GM21381 (cell line): ENCODE measurements around the gene PRKAG2.
"Not testable (repeated sequence)": the region's sequence is repeated elsewhere in the genome, so short reads cannot be mapped to it uniquely, and the experiment has no call there.

Source experiments
- ATAC-seq: cut with Tn5 transposase; IDR thresholded peaks from one replicate; pipeline ENCODE4 v1.9.1; 2021; ENCODE audit warnings: mild to moderate bottlenecking, moderate library complexity; ENCODE audit not compliant: unreplicated experiment

PRKAG2 gene

DNA sequence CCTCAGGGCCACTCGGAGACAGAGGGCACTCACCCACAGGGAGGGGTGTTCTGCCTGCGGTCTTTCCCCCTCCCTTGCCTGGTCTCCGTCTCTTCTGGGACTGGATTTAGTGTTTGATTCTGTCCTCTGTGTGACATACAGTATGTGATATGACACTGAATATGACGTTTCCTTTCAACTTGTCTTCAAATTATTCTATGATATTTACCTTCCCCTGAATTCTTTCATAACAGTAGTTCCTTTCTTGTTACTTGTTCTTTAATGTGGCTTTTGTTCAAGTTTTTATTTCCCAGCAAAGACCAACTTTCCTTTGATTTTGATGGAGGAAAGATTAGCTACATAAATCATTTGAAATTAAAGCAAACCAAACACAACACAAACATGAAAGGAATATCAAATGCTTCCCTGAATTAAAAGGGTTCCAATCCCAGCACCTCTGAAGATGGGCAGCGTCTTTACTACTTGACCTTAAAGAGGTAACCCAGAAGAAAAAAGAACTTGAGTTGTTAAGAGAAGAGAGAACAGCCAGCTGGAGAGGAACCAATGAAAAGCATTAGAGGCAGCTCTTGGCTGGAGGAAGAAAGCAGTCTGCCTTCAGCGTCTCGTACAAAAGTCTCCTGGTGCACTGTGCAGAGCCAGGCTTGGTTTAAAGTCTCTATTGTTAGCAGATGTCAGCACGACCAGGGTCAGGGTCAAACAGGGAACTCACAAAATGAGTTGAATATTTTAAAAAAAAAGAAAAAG, 338.9 kb downstream of the PRKAG2 start:
- ATAC-seq: no peak

DNA sequence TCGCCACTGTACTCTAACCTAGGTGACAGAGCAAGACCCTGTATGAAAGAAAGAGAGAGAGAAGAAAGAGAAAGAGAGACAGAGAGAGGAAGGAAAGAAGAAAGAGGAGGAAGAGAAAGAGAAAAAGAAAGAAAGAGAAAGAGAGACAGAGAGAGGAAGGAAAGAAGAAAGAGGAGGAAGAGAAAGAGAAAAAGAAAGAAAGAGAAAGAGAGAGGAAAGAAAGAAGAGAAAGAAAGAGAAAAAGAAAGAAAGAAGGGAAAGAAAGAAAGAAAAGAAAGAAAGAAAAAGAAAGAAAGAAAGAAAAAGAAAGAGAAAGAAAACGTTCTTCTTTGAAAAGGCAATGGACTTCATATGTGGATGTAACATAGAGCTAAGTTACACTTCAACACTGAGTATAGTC, 340.7 kb downstream of the PRKAG2 start:
- not testable (repeated sequence) for ATAC-seq

DNA sequence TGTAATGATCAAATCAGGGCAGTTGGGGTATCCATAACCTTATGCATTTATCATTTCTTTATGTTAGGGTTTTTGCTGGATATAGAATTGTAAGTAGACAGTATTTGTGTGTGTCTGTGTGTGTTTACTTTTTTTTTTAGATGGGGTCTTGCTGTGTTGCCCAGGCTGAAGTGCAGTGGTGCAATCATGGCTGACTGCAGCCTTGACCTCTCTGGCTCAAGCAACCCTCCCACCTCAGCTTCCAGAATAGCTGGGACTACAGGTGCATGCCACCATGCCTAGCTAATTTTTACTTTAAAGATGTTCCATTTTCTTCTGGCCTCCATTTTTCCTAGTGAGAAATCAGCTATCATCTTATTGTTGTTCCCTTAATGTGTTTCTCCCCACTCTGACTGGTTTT, 347.1 kb downstream of the PRKAG2 start:
- no peak for ATAC-seq

DNA sequence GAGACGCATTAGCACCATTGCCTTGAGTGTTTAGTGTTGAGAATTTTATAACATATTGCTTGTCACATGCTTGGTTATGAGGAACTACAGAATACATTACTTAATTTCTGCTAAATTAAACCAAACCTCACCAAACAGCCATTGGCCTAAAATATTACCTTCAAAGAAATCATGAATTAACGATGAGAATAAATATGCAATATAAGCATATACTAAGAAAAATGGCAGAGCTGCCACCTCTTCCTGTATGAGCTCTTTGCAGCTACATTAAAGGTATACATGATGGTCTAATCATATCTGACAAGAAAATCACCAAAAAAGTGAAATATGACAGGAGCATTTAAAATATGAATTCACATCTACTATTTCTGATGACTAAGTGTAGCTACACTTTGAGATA, 352.1 kb downstream of the PRKAG2 start:
- ATAC-seq: no peak

DNA sequence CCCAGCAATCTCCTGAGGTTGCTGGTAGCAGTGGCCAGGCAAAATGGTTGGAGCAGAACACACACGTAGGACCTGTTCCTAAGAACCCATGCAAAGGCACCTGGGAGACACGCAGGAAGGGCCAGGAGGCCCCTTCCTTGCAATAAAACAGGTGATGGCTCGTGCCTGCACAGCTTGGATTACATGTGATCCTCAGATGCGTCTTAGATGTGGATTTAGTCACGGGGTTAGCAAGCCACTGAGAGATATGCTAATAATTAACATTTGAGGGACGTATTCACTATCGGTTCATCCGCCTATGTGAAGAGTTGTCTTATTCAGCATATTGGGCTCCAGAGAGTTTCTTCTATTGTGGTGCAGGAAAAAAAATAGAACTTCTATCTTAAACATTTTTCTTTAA, 352.6 kb downstream of the PRKAG2 start:
- ATAC-seq: no peak

DNA sequence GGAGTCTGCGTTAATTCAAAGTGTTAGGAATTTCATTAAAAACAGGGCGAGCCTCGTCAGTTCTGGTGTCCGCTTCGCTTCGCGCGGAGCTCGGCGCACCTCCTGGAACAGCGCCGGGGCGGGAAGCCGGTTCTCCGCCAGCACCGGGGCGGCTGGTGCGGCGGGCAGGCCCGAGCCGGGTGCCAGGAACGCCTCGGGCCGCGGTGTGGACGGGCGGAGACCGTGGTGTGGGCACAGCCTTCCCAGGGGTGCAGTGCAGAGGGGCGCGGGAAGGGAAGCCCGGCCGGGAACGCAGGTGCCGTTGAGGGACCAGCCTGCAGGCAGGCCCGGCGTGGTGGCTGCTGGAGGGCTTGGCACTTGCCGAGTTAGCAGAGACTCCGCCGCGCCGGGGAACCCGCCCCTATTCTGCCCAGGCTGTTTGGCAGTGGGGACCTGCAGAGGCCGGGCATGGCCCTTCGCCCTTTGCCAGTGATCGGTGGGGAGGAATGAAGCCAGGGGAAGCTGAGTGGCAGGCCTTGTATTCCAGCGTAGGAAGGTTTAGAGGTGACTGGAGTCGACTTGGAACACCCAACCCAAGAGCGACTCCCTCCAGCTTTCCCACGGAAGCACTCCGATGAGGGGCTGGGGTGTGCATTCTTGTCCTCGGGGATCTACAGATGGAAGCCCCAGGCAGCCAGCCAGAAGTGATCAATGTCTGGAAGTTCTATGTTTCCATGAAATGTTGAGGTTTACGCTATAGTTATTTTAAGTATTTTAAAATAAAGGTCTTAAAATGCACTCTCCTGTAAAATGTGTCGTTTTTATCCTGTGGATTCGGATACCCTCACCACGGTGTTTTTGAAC, 356.3 kb downstream of the PRKAG2 start:
- ATAC-seq: peak; percentile 1

DNA sequence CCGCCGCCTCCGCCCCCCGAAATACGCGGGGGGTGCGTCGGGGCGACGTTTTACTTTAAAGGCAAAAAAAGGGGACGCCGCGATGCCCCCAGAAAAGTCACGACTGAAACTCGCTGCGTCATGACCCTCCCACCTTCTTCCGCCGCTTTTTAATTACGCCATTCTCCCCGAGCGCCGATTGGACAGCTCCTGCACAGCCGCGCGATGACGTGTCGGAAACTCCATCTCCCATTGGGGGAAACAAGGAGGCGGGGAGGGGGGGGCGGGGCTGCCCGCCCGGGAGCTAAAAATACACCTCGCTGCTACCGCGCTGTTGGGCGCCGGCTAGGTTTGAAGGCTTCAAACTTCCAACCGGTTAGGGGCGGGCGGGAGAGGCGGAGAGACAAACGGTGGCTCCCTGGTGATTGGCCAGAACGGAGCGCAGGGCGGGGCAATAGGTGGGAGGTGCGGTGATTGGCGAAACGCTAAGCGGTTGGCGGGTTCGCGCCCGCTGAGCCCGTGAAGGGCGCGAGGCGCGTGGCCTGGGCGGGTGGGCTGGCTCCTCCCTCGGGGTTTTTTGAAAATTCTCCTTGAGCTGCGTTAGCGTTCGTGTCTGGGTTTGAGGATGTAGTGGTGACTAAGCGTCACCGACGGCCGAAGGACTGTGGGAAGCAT, 357.0 kb downstream of the PRKAG2 start, which contains the start of gene RHEB:
RHEB (minus strand) TSS at position 131 of the 654 bp plus-strand sequence. CDS start 384 bp downstream, outside the sequence.
- ATAC-seq: peak; percentile 70

DNA sequence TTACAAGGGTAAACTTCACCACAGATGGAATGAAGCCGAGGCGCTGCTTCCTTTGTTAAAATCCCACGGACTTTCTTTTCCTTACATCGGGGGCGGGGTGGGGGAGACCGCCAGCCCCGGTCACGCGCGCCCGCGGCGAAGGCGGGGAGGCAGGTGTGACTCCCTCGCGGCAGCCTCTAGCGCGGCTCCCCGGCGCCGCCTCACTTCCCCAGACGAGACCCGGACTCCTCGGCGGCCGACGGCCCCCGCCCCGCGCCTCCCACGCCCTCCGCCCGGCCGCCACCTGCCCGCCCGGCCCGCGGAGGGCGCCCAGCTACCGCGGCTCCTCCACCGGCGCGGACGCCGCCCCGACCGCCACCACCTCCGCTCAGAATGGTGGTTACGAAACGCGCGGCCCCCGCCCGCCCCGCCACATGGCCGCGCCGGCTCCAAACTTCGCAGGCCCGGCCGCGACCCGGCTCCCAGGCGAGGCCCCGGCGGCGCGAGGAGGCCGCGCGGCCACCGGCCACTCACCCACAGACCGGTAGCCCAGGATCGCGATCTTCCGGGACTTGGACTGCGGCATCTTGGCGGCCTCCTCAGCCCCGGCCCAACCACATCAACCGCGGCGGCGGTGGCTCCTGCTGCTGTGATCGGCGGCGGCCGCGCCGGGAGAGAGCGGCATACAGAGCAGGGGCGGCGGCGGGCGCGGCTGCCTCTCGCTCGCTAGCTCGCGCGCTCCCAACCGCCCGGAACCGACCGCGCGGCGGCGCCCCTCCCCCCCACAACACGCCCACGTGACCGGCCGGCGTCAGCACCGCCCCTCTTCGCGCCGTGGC, 357.8 kb downstream of the PRKAG2 start:
- peak; percentile 50 for ATAC-seq

DNA sequence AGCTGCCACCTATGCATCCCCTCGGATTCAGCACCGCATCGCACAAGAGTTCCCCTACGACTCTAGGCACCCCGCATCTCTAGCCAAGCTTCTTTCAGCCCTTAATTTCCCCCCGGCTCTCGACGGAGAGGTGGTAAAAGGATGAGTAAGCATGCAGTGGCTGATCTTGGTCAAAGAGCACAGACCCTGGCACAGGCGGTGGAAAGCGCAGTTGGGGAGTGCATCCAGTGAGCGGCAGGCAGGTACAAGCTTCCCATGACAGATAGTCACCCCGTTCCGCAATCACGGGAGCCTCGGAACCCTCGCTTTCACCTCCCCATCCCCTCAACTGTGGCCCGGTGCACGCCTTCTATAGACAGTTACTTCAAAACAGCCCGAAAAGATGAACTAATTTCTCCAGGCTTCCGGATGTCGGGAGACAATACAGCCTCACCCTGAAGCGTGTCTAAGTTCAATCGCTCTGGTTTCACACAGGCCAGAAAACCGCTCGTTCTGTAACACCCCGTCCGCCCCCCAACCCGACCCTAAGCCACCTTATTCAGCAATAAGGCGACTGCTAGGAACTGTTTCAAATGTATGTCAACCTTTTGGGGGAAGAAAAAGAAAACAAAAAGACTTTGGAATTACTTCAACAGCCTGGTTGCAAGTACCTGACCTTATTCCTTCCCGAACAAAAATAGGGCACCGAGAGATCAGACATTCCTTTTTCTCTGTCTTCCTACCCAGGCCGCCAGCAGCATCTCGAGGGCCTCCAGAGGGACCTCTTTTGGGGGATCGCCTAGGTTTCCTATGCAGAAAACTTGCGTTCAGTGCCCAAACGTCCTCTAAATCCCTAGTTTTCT, 358.6 kb downstream of the PRKAG2 start:
- ATAC-seq: no peak

DNA sequence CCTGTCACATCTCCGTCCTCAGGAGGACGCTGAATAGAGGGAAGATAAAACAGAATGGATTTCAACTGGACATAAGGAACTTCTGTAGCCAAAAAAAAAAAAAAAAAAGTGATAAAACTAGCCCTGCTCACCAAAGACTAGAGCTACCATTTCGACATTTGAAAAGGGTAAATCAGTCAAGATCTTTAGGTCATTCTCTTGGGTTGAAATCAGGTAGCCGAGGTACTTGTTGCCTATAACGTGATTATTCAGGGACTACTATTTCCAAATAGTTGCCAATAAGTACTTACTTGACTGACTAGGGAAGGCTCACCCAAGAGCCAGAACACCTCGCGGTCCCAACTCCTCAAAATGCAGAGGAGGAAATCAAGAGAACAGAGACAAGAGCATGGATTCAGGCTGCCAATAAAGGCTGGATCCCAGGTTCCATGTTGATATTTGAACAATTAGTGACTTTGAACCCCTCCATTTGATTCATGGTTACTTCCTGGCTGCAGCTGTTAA, 359.3 kb downstream of the PRKAG2 start:
- no peak for ATAC-seq

DNA sequence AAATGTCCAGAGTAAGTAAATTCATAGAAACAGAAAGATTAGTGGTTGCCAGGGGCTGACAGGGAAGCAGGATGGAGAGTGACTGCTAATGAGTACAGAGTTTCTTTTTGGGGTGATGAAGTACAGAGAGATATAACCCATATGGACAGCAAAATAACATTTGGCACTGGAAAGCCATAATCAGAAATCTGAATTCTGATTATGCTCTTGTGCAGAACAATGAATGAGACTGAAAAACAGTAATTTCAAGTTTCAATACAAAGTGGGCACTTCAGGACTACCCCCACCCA, 361.7 kb downstream of the PRKAG2 start:
- ATAC-seq: no peak

DNA sequence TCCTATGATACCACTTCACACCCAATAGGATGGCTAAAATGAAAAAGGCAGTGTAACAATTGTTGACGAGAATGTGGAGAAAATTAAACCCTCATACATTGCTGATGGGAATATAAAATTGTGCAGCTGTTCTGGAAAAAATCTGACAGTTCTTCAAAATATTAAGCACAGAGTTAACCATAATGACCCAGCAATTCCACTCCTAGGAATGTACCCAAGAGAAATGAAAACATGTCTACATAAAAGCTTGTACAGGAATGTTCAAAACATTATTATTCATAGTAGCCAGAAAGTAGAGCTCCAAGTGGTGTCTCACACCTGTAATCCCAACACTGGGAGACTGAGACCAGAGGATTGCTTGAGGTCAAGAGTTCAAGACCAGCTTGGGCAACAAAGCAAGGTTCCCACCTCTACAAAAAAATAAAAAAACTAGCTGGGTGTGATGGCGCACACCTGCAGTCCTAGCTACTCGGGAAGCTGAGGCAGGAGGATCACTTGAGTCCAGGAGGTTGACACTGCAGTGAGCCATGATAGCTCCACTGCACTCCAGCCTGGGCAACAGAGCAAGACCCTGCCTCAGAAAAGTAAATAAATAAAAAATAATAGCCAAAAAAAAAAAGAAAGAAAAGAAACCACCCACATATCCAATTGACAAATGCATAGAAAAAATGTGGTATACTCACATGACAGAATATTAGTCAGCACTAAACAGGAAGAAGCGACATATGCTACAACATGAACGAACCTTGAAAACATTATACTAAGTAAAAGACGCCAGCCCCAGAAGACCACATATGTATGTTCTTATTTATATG, 362.2 kb downstream of the PRKAG2 start:
- no peak for ATAC-seq

DNA sequence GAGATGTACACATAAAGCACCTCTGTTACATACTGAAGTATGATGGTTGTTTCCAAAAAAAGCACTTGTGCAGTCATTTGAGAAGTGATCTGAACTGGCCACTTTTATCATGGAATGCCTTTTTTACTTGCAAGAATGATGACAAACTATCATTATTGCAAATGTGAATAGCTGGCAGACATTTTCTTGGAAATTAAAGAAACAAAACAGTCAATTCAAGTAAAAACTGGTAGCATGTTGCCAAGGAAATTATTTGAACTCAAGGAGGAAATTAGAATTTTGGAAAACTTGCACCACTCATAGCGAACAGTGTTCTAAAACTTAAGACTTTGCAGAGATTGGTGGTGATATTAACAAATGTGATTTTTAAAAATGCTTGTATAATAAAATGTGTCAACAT, 363.8 kb downstream of the PRKAG2 start:
- no peak for ATAC-seq

DNA sequence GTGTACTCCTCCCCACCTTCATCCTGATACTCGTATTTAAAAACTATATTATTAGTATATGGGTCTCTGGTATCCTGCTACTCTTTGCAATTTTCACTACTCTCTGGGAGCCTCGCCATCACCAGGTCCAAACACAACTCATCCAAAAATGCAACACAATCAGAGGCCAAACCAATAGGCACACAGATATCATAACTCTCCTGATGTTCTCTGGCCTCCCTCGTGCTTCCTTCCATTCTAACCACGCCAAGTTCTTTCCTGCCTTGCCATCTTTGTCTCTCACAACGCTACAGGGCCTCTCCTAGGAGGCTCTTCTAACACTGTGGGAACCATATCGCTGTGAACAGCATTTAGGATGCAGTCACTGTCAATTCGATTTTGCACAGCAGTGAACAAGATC, 364.6 kb downstream of the PRKAG2 start:
- ATAC-seq: no peak

DNA sequence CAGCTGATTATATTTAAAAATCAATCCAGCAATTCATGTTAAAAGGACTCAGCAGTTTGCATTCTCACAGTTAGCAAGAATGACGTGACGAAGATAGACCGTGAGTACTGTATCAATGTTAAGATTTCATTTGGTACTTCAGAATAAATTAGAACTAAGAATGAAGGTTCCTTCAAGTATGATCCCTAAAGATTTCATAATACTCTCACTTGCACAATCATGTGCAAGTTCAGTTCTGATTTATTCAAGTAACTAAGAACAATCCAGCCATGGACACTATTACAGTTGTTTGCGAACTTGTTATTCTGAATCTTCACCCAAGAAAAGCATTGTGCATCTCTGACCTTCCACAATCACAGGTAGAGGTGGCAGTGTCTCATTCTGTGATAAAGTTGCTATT, 365.0 kb downstream of the PRKAG2 start:
- ATAC-seq: no peak

DNA sequence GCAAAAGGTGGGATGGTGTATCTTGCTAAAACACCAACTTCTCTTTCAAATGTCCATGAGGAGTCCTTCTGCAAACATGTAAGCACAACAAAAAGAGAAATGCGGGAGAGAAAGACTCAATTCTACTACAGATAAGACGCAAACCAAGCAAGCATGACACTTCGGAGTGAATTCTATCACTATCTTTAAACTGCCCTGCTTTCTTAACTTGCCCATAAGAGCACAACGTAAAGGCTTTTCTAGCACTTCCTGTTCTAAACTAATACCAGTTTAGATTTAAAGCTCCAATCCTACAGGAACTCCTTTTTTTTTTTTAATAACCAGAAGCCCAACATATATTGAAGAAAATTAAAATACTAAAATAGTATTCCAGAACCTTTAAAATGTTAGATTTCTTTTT, 365.6 kb downstream of the PRKAG2 start:
- ATAC-seq: no peak

DNA sequence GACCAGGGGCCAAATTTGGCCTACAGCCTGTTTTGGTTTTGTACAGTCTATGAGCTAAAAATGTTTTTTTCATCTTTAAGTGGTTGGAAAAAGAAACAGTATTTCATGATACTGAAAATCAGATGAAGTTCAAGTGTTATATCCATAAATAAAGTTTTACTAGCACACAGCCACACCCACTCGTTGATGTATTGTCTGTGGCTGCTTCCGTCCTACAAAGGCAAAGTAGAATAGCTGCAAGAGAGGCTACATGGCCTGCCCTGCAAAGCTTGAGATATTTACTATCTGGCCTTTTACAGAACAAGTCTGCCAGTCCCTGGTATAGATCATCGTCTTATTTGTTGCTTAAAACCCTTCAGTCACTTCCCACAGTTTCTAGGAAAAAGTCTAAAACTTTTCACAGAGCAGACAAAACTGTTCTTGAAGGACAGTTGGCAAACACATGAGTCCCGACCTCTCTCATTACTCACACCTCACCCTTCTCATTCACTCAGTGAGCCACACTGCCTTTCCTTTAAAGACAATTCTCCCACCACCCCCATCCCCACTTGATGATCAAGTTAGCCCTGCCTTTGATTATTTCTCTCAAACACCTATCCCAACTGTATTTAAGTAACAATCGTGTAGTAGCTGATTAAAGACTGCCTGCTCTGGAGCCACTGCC, 367.1 kb downstream of the PRKAG2 start:
- ATAC-seq: no peak

DNA sequence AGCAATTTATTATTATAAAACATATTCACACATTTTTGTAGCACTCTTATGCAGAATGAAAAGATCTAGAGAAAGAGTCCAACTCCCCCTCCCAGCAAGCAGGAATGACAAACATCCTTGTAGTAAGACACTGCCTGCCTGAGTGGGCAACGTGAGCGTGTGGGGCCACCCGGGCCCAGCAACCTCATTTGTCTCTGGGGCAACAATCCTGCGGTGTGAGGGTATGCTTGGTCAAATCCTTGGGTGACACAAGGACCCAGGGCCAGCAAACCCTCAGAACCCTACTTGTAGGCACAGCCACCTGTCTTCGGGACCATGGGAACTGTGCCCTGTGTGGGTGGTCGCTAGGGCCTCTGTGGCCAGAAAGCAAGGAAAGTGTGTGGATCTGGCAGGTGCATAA, 367.9 kb downstream of the PRKAG2 start:
- no peak for ATAC-seq

DNA sequence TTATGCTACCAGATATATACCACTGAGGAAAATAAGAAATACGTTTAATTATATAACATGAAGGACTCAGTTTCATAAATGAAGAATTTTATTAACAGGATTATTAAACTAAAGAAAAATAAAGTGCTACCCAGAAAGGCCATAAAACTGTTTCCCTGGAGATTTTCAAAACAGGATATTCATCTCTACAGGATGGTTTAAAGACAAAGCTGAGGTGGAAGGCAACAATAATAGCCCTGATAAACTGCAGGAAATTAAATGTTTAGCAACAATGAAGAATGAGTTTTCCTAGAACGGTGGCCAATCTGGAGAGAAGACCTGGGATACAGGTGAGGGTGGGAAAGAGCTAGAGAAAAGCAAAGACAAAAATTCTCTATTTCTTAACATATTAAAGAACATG, 369.1 kb downstream of the PRKAG2 start:
- ATAC-seq: no peak
